Heart left ventricle (tissue), 16 donors: ENCODE results near the gene ZNF853. TPM values are rescaled to one million over a fixed set of nuclear protein-coding genes. Genes with fewer than 3 reads are reported as not detected.

Experiments used
- ATAC-seq, 4 donors: fragments of 200-7000 bp; cut with Tn5 transposase; one replicate each; pipeline ENCODE4 v1.9.1; 2020 to 2022; ENCODE audit warnings: moderate library complexity in 4 of 4, mild to moderate bottlenecking in 3 of 4, moderate number of reproducible peaks in 1 of 4
- DNase-seq, 5 donors: peaks; one replicate each; pipeline ENCODE4 v3.0.0-alpha.2; 2020
- H3K27ac ChIP-seq, 12 donors: fragments of 200-600 bp; sonication (generic) in 4 of 12; one replicate each; pipeline versions ENCODE4 v1.5.0 to v1.8.0; 2016 to 2022; ENCODE audit warnings: mild to moderate bottlenecking in 2 of 12
- H3K27me3 ChIP-seq, 9 donors: fragments of 200-600 bp; sonication (generic) in 2 of 9; one replicate each; pipeline versions ENCODE4 v1.5.1 to v1.8.0; 2016 to 2022; ENCODE audit warnings: mild to moderate bottlenecking in 3 of 9
- H3K36me3 ChIP-seq, 9 donors: fragments of 200-600 bp; sonication (generic) in 2 of 9; one replicate each; pipeline versions ENCODE4 v1.5.0 to v1.8.0; 2018 to 2022; ENCODE audit warnings: mild to moderate bottlenecking in 2 of 9
- H3K4me1 ChIP-seq, 12 donors: fragments of 200-600 bp; sonication (generic) in 4 of 12; one replicate each; pipeline versions ENCODE4 v1.5.0 to v1.8.0; 2016 to 2022; ENCODE audit warnings: mild to moderate bottlenecking in 3 of 12
- H3K4me3 ChIP-seq, 12 donors: fragments of 200-600 bp; sonication (generic) in 4 of 12; one replicate each; pipeline versions ENCODE4 v1.5.0 to v1.8.0; 2017 to 2022; ENCODE audit warnings: mild to moderate bottlenecking in 9 of 12, moderate library complexity in 4 of 12
- H3K9me3 ChIP-seq, 12 donors: fragments of 200-600 bp; sonication (generic) in 4 of 12; one replicate each; pipeline versions ENCODE4 v1.5.0 to v1.8.0; 2016 to 2022; ENCODE audit warnings: mild to moderate bottlenecking in 1 of 12
- CTCF ChIP-seq, 12 donors: fragments of 200-600 bp; sonication (generic) in 4 of 12; IDR thresholded peaks; one replicate each; pipeline versions ENCODE4 v1.5.0 to v1.8.0; 2018 to 2022; ENCODE audit warnings: antibody characterized with exemption in 12 of 12, mild to moderate bottlenecking in 5 of 12
- POLR2A ChIP-seq, 2 donors: fragments of 450-650 bp; IDR thresholded peaks; one replicate each; pipeline ENCODE4 v1.6.1; 2017; ENCODE audit warnings: antibody characterized with exemption in 2 of 2, mild to moderate bottlenecking in 2 of 2, moderate library complexity in 2 of 2
- WGBS, 4 donors: extraction: QIAGEN DNeasy Blood & Tissue Kit in 2 of 4; methylation state at CpG; one replicate each; pipeline versions ENCODE4 v1.1.5 to v1.1.7; 2013 to 2018; 5-methylcytosine and 5-hydroxymethylcytosine counted together
- intact Hi-C, 10 donors: fragments of 100-400 bp; cut with DNase I; formaldehyde crosslinking; loops; one replicate each; pipeline versions ENCODE4 v1.11.1 to v1.14.2; 2022
- polyA plus RNA-seq, 2 donors: library from polyadenylated mRNA; stranded (reverse); fragments of 200-250 nt; gene quantifications; one replicate each; pipeline ENCODE4 v1.2.3, GENCODE V29; 2013
- total RNA-seq, 9 donors: library from RNA; depleted of rRNA in 2 of 9; stranded (reverse); fragments of >200 nt in 2 of 9; fragmentation: NEBNext Ultra II Directional in 3 of 9; extraction: Animal tissue kit (Norgen Biotek cat#: 25700) in 3 of 9; gene quantifications; one replicate each; pipeline versions ENCODE4 v1.1.0 to v1.2.4, GENCODE V29; 2016 to 2023
- donor health status: ischemic (EF 13 %, LVEDD 7.1; RV severe dilation, severe dysfunction).
- donor health status: healthy with polysubstance abuse.
- donor health status: DM: no; HTN: yes; CAD: no.
- donor health status: DM: no; HTN: no; CAD: no.
- donor health status: ischemic (EF 25% LVEDD 6.9; RV normal size, moderate dysfunction).
- donor health status: ischemic (EF 25% LVEDD 5.7; RV mildly dilated, moderate dysfunction).
- donor health status: healthy.
- donor health status: DM: yes; HTN: yes; CAD: no.
- donor health status: ischemic (EF 35%, LVEDD 5.7; RV mildly dilated, moderate dysfunction).
- donor health status: nonischemic (EF 11% LVEDD 7.7; RV severe dilation, severe dysfunction).
- donor health status: DM: yes; HTN: yes; CAD: no.
- donor health status: PGD.
- donor health status: ischemic (EF 29% LVEDD 5.4; RV normal size, mild dysfunction).
- donor health status: nonischemic (EF 23%, LVEDD 6.1; RV moderate dilation, normal function).

Gene ZNF853
- total and polyA plus RNA-seq, 11 donors = 3.1 to 27.8 (median 11.5) TPM

DNA sequence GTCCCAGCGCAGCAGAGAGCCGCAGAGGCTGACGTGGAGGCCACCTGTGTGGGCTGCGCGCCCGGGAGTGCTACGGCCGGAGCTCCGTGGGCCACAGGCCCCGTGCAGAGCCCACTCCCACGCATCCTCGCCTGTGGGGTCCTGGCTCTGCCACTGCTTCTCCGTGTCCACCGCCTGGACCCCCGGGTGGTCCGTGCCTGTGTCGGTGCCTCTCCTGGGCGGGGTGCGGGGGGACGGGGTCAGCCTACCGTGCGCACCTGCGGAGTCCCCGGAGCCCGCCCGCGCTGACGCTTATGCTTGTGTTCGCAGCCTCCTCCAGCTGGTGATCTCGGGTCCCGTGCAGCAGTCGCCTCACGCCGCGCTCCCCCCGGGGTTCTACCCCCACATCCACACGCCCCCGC lies 7.8 kb upstream of the ZNF853 start:
- no peak overlapping the region for H3K4me3 ChIP-seq
- H3K27me3 ChIP-seq = no peaks in the 10 kb centered on the region
- H3K9me3 ChIP-seq = no peaks in the 10 kb centered on the region
- no peaks in the 10 kb centered on the region for H3K4me1 ChIP-seq
- DNase-seq (no peak), ATAC-seq (peak in 2 of 4 donors; percentile 16 to 25)
- H3K27ac ChIP-seq = no peak overlapping the region
- H3K36me3 ChIP-seq = peaks cover 0 to 61% (median 48%) of the 10 kb centered on the region in 9 donors
- TF ChIP-seq CTCF (IDR thresholded peaks at IDR 0.05) = no peak
- TF ChIP-seq POLR2A (IDR thresholded peaks at IDR 0.05) = no peak
- WGBS, 4 donors = 90 to 95% (median 94%) methylated on average over 37 to 38 of the region's 38 CpGs
- intact Hi-C loops = no loop called here

GRCh38 chr7:6608081-6608480 lies 7.3 kb upstream of the ZNF853 start:
- no peak for TF ChIP-seq POLR2A (IDR thresholded peaks at IDR 0.05)
- no peak for TF ChIP-seq CTCF (IDR thresholded peaks at IDR 0.05)
- intact Hi-C loops = no loop called here
- H3K4me1 ChIP-seq = no peaks in the 10 kb centered on the region
- peaks cover 0 to 56% (median 43%) of the 10 kb centered on the region in 9 donors for H3K36me3 ChIP-seq
- no peak for DNase-seq
- H3K9me3 ChIP-seq = no peaks in the 10 kb centered on the region
- no peak overlapping the region for H3K27ac ChIP-seq
- no peak for ATAC-seq
- H3K4me3 ChIP-seq = no peak overlapping the region
- 89 to 93% (median 91%) methylated on average over 19 to 27 of the region's 27 CpGs for WGBS, 4 donors
- no peaks in the 10 kb centered on the region for H3K27me3 ChIP-seq

DNA sequence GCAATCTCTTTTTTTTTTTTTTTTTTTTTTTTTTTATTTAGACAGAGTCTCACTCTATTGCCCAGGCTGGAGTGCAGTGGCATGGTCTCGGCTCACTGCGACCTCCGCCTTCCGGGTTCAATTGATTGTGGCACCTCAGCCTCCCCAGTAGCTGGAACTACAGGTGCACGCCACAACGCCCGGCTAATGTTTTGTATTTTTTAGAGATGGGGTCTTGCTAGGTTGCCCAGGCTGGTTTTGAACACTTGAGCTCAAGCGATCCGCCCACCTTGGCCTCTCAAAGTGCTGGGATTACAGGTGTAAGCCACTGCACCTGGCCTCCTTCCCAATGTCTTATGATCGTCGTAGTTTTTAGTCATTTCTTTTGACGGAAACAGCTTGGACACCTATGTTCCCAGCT lies 6.6 kb upstream of the ZNF853 start:
- intact Hi-C loops = no loop called here
- TF ChIP-seq POLR2A (IDR thresholded peaks at IDR 0.05) (no peak), CTCF (IDR thresholded peaks at IDR 0.05) (no peak)
- H3K36me3 ChIP-seq = peaks cover 0 to 49% (median 37%) of the 10 kb centered on the region in 9 donors
- H3K27me3 ChIP-seq = no peaks in the 10 kb centered on the region
- WGBS, 4 donors = 95 to 97% (median 96%) methylated on average over 12 of the region's 12 CpGs
- no peak for ATAC-seq
- DNase-seq = no peak
- H3K27ac ChIP-seq = no peak overlapping the region
- H3K9me3 ChIP-seq = no peaks in the 10 kb centered on the region
- H3K4me3 ChIP-seq = no peak overlapping the region
- H3K4me1 ChIP-seq = no peaks in the 10 kb centered on the region

GRCh38 chr7:6612819-6613218 lies 2.6 kb upstream of the ZNF853 start:
- ATAC-seq (no peak), DNase-seq (no peak)

More at GRCh38 chr7:6612819-6613218, 2.6 kb upstream of the ZNF853 start:
- Histone ChIP-seq H3K9me3 (no peaks in the 10 kb centered on the region), H3K4me3 (no peak overlapping the region), H3K27me3 (peaks cover 0 to 14% (median 0%) of the 10 kb centered on the region in 9 donors), H3K4me1 (peaks cover 0 to 19% (median 7%) of the 10 kb centered on the region in 12 donors), H3K27ac (no peak overlapping the region), H3K36me3 (peaks cover 0 to 18% (median 12%) of the 10 kb centered on the region in 9 donors)
- intact Hi-C loops = no loop called here
- WGBS, 4 donors = 63 to 76% (median 69%) methylated on average over 7 of the region's 7 CpGs
- TF ChIP-seq CTCF (IDR thresholded peaks at IDR 0.05) = no peak
- TF ChIP-seq POLR2A (IDR thresholded peaks at IDR 0.05) = no peak
